Immature natural killer cell (primary cell): Measurements from ENCODE around the gene CAPN2. TPM values are rescaled to one million over a fixed set of nuclear protein-coding genes. Genes with fewer than 3 reads are reported as not detected.

ENCODE experiments used
- DNase-seq, 3 donors: peaks; one replicate each; pipeline ENCODE4 v3.0.0; 2022; ENCODE audit warnings: mixed read lengths in 1 of 3
- H3K27ac Mint-ChIP-seq, 6 donors: one replicate each; pipeline ENCODE4 v1.8.0; 2020; ENCODE audit warnings: mixed read lengths in 6 of 6, mild to moderate bottlenecking in 5 of 6, inconsistent platforms in 4 of 6, moderate library complexity in 3 of 6
- H3K27me3 Mint-ChIP-seq, 3 donors: one replicate each; pipeline ENCODE4 v1.8.0; 2020 to 2021; ENCODE audit warnings: low read depth in 3 of 3, mild to moderate bottlenecking in 3 of 3, mixed read lengths in 3 of 3, moderate library complexity in 3 of 3, inconsistent platforms in 1 of 3
- H3K36me3 Mint-ChIP-seq, 3 donors: one replicate each; pipeline ENCODE4 v1.8.0; 2020; ENCODE audit warnings: mixed read lengths in 3 of 3, inconsistent platforms in 2 of 3, mild to moderate bottlenecking in 2 of 3
- H3K4me1 Mint-ChIP-seq, 2 donors: one replicate each; pipeline ENCODE4 v1.8.0; 2020; ENCODE audit warnings: inconsistent platforms in 2 of 2, mild to moderate bottlenecking in 2 of 2, mixed read lengths in 2 of 2, moderate library complexity in 1 of 2
- H3K4me3 Mint-ChIP-seq, 5 donors: one replicate each; pipeline ENCODE4 v1.8.0; 2020; ENCODE audit warnings: mild to moderate bottlenecking in 5 of 5, mixed read lengths in 5 of 5, inconsistent platforms in 3 of 5, moderate library complexity in 3 of 5
- H3K9me3 Mint-ChIP-seq, 6 donors: one replicate each; pipeline ENCODE4 v1.8.0; 2020; ENCODE audit warnings: mild to moderate bottlenecking in 6 of 6, mixed read lengths in 6 of 6, inconsistent platforms in 4 of 6, moderate library complexity in 3 of 6
- polyA plus RNA-seq, 3 donors: library from polyadenylated mRNA; unstranded; fragments of 300-500 nt; fragmentation: Illumina TruSeq; gene quantifications; one replicate each; pipeline ENCODE4 v1.2.3, GENCODE V29; 2021

CAPN2 gene
- polyA plus RNA-seq, 3 donors from 2014 or later: 126 to 232 (median 141) TPM

DNA sequence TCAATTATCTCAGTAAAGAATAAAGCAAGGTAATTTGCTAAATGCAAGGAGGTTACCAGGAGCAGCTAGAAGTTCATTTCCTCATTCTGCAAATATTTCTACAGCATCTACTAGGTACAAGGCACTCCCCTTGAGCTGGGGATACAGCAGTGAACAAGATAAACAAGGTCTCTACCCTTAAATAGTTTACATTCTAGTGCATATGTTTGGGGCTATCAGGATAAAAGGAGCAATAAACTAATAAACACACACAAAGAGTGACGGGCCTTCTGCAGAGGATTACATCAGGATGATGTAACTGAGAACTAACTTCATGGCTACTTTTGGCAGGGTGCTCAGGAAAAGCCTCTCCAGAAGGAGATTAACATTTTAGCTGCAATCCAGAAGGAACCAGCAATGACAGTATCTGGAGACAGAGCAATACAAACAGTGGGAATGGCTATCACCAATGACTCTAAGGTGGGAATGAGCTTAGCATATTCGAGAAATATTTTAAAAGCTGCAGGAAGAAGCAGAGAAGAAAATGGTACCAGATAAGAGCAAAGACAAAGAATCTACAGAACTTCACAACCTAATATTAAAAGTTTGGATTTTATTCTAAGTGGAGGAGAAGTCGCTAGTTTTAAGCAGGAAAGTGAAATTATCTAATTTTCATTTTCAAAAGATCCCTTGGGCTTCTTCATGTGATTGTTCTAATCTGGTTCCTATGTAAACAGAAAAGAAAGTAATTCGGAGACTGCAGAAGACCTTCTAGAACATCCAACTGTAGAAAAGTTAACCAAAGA lies 107.6 kb downstream of the CAPN2 start:
- peaks cover 0 to 17% (median 14%) of the 10 kb centered on the region in 3 donors for H3K36me3 Mint-ChIP-seq
- H3K4me1 Mint-ChIP-seq: peaks cover 22 to 43% of the 10 kb centered on the region in 2 donors
- DNase-seq: no peak
- H3K4me3 Mint-ChIP-seq: no peak overlapping the region
- H3K27ac Mint-ChIP-seq: peak overlapping the region in 3 of 6 donors; percentile 13 to 46 (median 44)
- H3K27me3 Mint-ChIP-seq: peaks cover 0 to 3% (median 0%) of the 10 kb centered on the region in 3 donors
- no peaks in the 10 kb centered on the region for H3K9me3 Mint-ChIP-seq

DNA sequence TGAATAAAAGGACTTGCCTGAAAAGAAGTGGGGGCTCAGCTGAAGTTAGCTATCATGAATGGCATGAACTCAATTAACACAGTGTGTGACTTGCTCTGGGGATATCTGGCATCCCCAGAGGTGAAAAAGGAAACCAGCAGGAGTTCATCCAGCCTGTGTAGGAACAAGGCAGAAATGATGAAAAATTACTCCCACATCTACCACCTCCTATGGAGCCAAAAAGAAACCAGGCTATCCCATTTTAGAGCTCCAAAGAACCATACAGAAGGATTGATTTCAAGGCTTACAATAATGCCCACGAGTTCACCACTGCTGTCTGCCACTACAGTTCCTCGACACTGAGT lies 108.1 kb downstream of the CAPN2 start:
- Mint-ChIP-seq H3K9me3 (no peaks in the 10 kb centered on the region), H3K4me1 (peaks cover 28 to 49% of the 10 kb centered on the region in 2 donors), H3K36me3 (peaks cover 0 to 17% (median 14%) of the 10 kb centered on the region in 3 donors), H3K4me3 (no peak overlapping the region), H3K27me3 (peaks cover 0 to 3% (median 0%) of the 10 kb centered on the region in 3 donors), H3K27ac (peak overlapping the region in 2 of 6 donors; percentile 8 to 13)
- DNase-seq: no peak

DNA sequence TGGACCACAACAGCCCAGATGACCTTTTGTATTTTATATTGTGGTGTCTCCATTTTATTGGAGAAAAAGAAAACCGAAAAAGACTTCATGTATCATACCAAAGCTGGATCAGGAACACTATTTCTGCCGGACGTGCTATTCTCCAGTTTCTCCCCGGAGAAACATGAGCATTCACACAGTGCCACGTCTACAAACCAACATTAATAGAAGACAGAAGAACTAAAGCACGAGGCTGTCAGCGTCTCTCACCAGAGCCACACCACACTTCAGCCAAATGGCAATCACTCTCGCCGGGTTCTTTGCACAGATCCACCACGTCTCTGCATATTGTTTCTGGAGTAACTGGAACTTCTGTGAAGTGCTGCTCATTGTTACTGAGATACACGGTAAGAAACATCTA lies 108.6 kb downstream of the CAPN2 start:
- Mint-ChIP-seq H3K4me1 (peaks cover 33 to 54% of the 10 kb centered on the region in 2 donors), H3K27ac (peak overlapping the region in 2 of 6 donors; percentile 18 to 42), H3K36me3 (peaks cover 0 to 17% (median 14%) of the 10 kb centered on the region in 3 donors), H3K27me3 (peaks cover 0 to 3% (median 0%) of the 10 kb centered on the region in 3 donors), H3K4me3 (no peak overlapping the region), H3K9me3 (no peaks in the 10 kb centered on the region)
- DNase-seq: no peak

GRCh38 chr1:223824287-223824686 lies 111.9 kb downstream of the CAPN2 start:
- H3K4me1 Mint-ChIP-seq: peaks cover 43 to 76% of the 10 kb centered on the region in 2 donors
- H3K4me3 Mint-ChIP-seq: no peak overlapping the region
- H3K27me3 Mint-ChIP-seq: peaks cover 0 to 3% (median 0%) of the 10 kb centered on the region in 3 donors
- H3K27ac Mint-ChIP-seq: no peak overlapping the region
- no peaks in the 10 kb centered on the region for H3K9me3 Mint-ChIP-seq
- DNase-seq: no peak
- H3K36me3 Mint-ChIP-seq: peaks cover 0 to 13% (median 10%) of the 10 kb centered on the region in 3 donors

- Mint-ChIP-seq H3K27ac (peak overlapping the region in 1 of 6 donors; percentile 10), H3K27me3 (peaks cover 0 to 3% (median 0%) of the 10 kb centered on the region in 3 donors), H3K36me3 (peaks cover 0 to 12% (median 8%) of the 10 kb centered on the region in 3 donors), H3K4me3 (no peak overlapping the region), H3K9me3 (no peaks in the 10 kb centered on the region), H3K4me1 (peaks cover 46 to 78% of the 10 kb centered on the region in 2 donors)
- DNase-seq: no peak
Measured at GRCh38 chr1:223824712-223825111, 112.4 kb downstream of the CAPN2 start.

Other genes with a start within 250 kb of the CAPN2 start
- under 1 TPM in 1 of 3 donors, not detected in 2; 0.09 TPM for gene CAPN8, start 46.8 kb upstream of the CAPN2 start, polyA plus RNA-seq
- gene TP53BP2, start 133.4 kb downstream of the CAPN2 start, polyA plus RNA-seq: 10 to 100 TPM in 1 of 3 donors, 1 to 10 TPM in 2; 3.5 to 16.7 (median 5.2) TPM